ENCODE measurements around the gene MAP3K21.

DNA sequence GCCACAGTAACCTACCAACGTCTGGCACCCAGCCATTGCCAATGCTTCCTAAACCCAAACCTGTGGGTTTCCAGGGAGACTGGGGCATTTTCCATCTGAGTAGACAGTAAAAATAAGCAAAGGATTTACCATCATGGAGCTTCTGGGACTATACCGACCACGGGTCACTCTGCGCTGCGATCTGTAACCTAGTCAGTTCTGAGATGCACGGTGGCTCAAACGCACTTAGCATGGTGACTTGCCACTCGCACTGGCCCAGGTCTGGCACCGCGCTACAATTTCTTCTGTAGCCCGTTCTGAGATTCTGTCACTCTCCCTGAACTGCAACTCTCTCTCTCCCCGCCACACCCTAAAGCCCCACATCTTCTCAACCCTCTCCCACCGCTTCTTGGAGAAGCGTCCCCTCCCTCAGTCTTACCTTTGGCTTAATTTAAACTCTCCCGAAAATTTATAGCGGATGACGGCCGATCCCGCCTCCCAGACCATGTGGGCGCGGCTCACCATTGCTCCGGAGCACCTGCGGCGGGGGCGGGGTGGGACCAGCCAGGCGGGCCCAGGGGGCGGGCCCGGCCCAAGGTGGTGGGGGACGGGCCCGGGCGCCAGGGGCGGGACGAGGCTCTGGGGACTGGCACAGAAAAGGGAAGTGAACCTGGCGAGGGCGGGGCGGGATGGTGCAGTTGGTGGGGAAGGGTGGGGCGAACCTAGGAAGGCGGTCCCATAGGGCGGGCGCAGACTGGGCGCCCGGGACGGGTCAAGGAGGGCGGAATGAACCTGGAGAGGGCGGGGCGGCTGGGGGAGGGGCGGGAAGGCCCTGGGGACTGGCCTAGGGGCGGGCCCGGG is 493 bp upstream of the MAP3K21 start:
- TF ChIP-seq, protein P1, sequence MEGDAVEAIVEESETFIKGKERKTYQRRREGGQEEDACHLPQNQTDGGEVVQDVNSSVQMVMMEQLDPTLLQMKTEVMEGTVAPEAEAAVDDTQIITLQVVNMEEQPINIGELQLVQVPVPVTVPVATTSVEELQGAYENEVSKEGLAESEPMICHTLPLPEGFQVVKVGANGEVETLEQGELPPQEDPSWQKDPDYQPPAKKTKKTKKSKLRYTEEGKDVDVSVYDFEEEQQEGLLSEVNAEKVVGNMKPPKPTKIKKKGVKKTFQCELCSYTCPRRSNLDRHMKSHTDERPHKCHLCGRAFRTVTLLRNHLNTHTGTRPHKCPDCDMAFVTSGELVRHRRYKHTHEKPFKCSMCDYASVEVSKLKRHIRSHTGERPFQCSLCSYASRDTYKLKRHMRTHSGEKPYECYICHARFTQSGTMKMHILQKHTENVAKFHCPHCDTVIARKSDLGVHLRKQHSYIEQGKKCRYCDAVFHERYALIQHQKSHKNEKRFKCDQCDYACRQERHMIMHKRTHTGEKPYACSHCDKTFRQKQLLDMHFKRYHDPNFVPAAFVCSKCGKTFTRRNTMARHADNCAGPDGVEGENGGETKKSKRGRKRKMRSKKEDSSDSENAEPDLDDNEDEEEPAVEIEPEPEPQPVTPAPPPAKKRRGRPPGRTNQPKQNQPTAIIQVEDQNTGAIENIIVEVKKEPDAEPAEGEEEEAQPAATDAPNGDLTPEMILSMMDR (IDR thresholded peaks at IDR 0.05) = no peak
- no peak for TF ChIP-seq POLR2A (IDR thresholded peaks at IDR 0.05)
